NCI-H748 treated with DMSO at 0.1 percent for 48 hours (cell line): ENCODE results near the gene EIF5B.
"Not testable (repeated sequence)": the region's sequence is repeated elsewhere in the genome, so short reads cannot be mapped to it uniquely, and the experiment has no call there.

Experiments used
- DNase-seq: peaks from one replicate; lab custom pipeline; 2025; lab: John Stamatoyannopoulos, UW

EIF5B gene

GRCh38 chr2:99337113-99338028 lies at the start of gene EIF5B:
Gene EIF5B (plus strand): TSS chr2:99337389. CDS start chr2:99337555, 166 bp downstream.
- DNase-seq = peak; percentile 57

- DNase-seq = no peak
Measured at GRCh38 chr2:99297994-99298393, 39.2 kb upstream of the EIF5B start.

GRCh38 chr2:99299580-99299979 lies 37.6 kb upstream of the EIF5B start:
- no peak for DNase-seq

- not testable (repeated sequence) for DNase-seq
Measured at GRCh38 chr2:99301097-99301496, 36.1 kb upstream of the EIF5B start, which contains the start of gene LYG1. Gene LYG1 (minus strand): TSS chr2:99301197. CDS start chr2:99295670, 5,527 bp downstream.

GRCh38 chr2:99317161-99317872 lies 19.9 kb upstream of the EIF5B start:
- DNase-seq = no peak

GRCh38 chr2:99317873-99318200 lies 19.4 kb upstream of the EIF5B start:
- not testable (repeated sequence) for DNase-seq

GRCh38 chr2:99325384-99325783 lies 11.8 kb upstream of the EIF5B start:
- DNase-seq = no peak

GRCh38 chr2:99335911-99336803 lies 1.0 kb upstream of the EIF5B start, which contains the start of gene TXNDC9:
Gene TXNDC9 (minus strand): TSS chr2:99336333. CDS start chr2:99333210, 3,123 bp downstream.
- peak; percentile 93 for DNase-seq

GRCh38 chr2:99336804-99337112 lies 431 bp upstream of the EIF5B start:
- peak; percentile 56 for DNase-seq

GRCh38 chr2:99338029-99338585 lies 918 bp downstream of the EIF5B start:
- DNase-seq = peak; percentile 1

GRCh38 chr2:99340669-99341236 lies 3.6 kb downstream of the EIF5B start:
- DNase-seq = no peak

GRCh38 chr2:99342536-99342935 lies 5.3 kb downstream of the EIF5B start:
- no peak for DNase-seq

GRCh38 chr2:99345446-99345845 lies 8.3 kb downstream of the EIF5B start:
- DNase-seq = not testable (repeated sequence)

- no peak for DNase-seq
Measured at GRCh38 chr2:99346218-99346617, 9.0 kb downstream of the EIF5B start.

- DNase-seq = no peak
Measured at GRCh38 chr2:99348173-99348572, 11.0 kb downstream of the EIF5B start.

- DNase-seq = no peak
Measured at GRCh38 chr2:99350194-99350593, 13.0 kb downstream of the EIF5B start.

- no peak for DNase-seq
Measured at GRCh38 chr2:99354070-99354469, 16.9 kb downstream of the EIF5B start.

- DNase-seq = not testable (repeated sequence)
Measured at GRCh38 chr2:99354825-99355224, 17.6 kb downstream of the EIF5B start.

- DNase-seq = no peak
Measured at GRCh38 chr2:99356853-99357252, 19.7 kb downstream of the EIF5B start.

- no peak for DNase-seq
Measured at GRCh38 chr2:99365661-99366060, 28.5 kb downstream of the EIF5B start.

GRCh38 chr2:99368854-99369253 lies 31.7 kb downstream of the EIF5B start:
- DNase-seq = not testable (repeated sequence)
